Kidney (tissue), 14 donors: ENCODE measurements around the gene ME3. TPM values are rescaled to one million over a fixed set of nuclear protein-coding genes. Genes with fewer than 3 reads are reported as not detected.

Experiments
- DNase-seq, 5 donors: peaks; one replicate each; pipeline ENCODE4 v3.0.0-alpha.2; 2013 to 2020
- FAIRE-seq: peaks from 2 replicates; lab custom pipeline; 2012; peaks lifted over from hg19 to GRCh38; lab: Jason Lieb, UNC
- H3K27ac ChIP-seq, 2 donors: one replicate each; pipeline ENCODE4 v1.7.0; 2013; ENCODE audit warnings: low read depth in 2 of 2, low read length in 2 of 2, inconsistent platforms in 1 of 2
- H3K27me3 ChIP-seq: one replicate; pipeline ENCODE4 v1.7.1; 2013; ENCODE audit warnings: low read length, inconsistent platforms; ENCODE audit not compliant: control insufficient read depth, insufficient read depth
- H3K36me3 ChIP-seq, 3 donors: one replicate each; pipeline versions ENCODE4 v1.7.0 to v1.7.1; 2013; ENCODE audit warnings: low read length in 3 of 3, control low read depth in 1 of 3, inconsistent platforms in 1 of 3; ENCODE audit not compliant: insufficient read depth in 3 of 3, control insufficient read depth in 2 of 3
- H3K4me1 ChIP-seq, 3 donors: one replicate each; pipeline versions ENCODE4 v1.7.0 to v1.7.1; 2013; ENCODE audit warnings: low read length in 3 of 3, inconsistent platforms in 1 of 3, low read depth in 1 of 3; ENCODE audit not compliant: control insufficient read depth in 2 of 3, insufficient read depth in 2 of 3
- H3K4me3 ChIP-seq, 3 donors: one replicate each; pipeline versions ENCODE4 v1.7.0 to v1.8.1; 2013; ENCODE audit warnings: low read length in 3 of 3, control low read depth in 1 of 3, inconsistent platforms in 1 of 3
- H3K9ac ChIP-seq, 3 donors: one replicate each; pipeline versions ENCODE4 v1.7.0 to v1.7.1; 2013; ENCODE audit warnings: low read length in 3 of 3, control low read depth in 1 of 3, inconsistent platforms in 1 of 3
- H3K9me3 ChIP-seq, 3 donors: one replicate each; pipeline versions ENCODE4 v1.7.0 to v1.7.1; 2013; ENCODE audit warnings: low read length in 3 of 3, control low read depth in 1 of 3, inconsistent platforms in 1 of 3; ENCODE audit not compliant: control insufficient read depth in 2 of 3, insufficient read depth in 1 of 3
- CTCF ChIP-seq: IDR thresholded peaks from 3 replicates; pipeline ENCODE4 v1.5.1; 2012; ENCODE audit warnings: mild to moderate bottlenecking, moderate library complexity, borderline replicate concordance; ENCODE audit not compliant: insufficient read depth; ENCODE audit errors: extremely low read depth
- intact Hi-C: fragments of 100-400 bp; cut with DNase I; formaldehyde crosslinking; loops from one replicate; pipeline ENCODE4 v1.11.1; 2022
- polyA plus RNA-seq: library from polyadenylated mRNA; stranded (reverse); fragments of 350-450 nt; fragmentation: Illumina TruSeq; extraction: RNeasy Lipid Tissue Mini Kit (QIAGEN cat#74804); gene quantifications from one replicate; pipeline ENCODE4 v1.2.3, GENCODE V29; 2014; ENCODE audit warnings: low read depth, low replicate concordance; ENCODE audit not compliant: insufficient read depth
- total RNA-seq: library from RNA; stranded (reverse); fragmentation: NEBNext Ultra II Directional; extraction: Animal tissue kit (Norgen Biotek cat#: 25700); gene quantifications from one replicate; pipeline ENCODE4 v1.2.1, GENCODE V29; 2021
- donor health status: control.
- donor health status: control.
- donor health status: control.
- donor health status: control.
- donor health status: control.
- donor health status: DM: yes; HTN: yes; CAD: no.
- donor health status: Normal renal cell carcinoma (clear cell type).

ME3 gene
- total and polyA plus RNA-seq, 2 donors from 2014 or later = 13.2 to 32.2 TPM

GRCh38 chr11:86477495-86478155 is 194.8 kb downstream of the ME3 start:
- FAIRE-seq (no peak), DNase-seq (peak in 3 of 5 donors; percentile 44 to 86 (median 83))
- Histone ChIP-seq H3K36me3 (no peaks in the 10 kb centered on the region), H3K9me3 (no peaks in the 10 kb centered on the region), H3K27me3 (no peaks in the 10 kb centered on the region), H3K4me3 (no peak overlapping the region), H3K9ac (no peak overlapping the region), H3K27ac (peak overlapping the region in 1 of 2 donors; percentile 24), H3K4me1 (peaks cover 9 to 17% (median 13%) of the 10 kb centered on the region in 3 donors)
- intact Hi-C loops = no loop called here
- no peak for TF ChIP-seq CTCF

GRCh38 chr11:86476109-86476861 is 196.1 kb downstream of the ME3 start:
- Histone ChIP-seq H3K27ac (peak overlapping the region in 1 of 2 donors; percentile 62), H3K36me3 (no peaks in the 10 kb centered on the region), H3K4me3 (no peak overlapping the region), H3K9me3 (no peaks in the 10 kb centered on the region), H3K4me1 (peaks cover 9 to 17% (median 13%) of the 10 kb centered on the region in 3 donors), H3K27me3 (no peaks in the 10 kb centered on the region), H3K9ac (no peak overlapping the region)
- no peak for FAIRE-seq
- intact Hi-C loops = no loop called here
- peak in 2 of 5 donors; percentile 32 to 59 for DNase-seq
- no peak for TF ChIP-seq CTCF

GRCh38 chr11:86475027-86475426 is 197.4 kb downstream of the ME3 start:
- H3K27ac ChIP-seq = peak overlapping the region in 1 of 2 donors; percentile 75
- no peak for FAIRE-seq
- TF ChIP-seq CTCF = no peak

More at GRCh38 chr11:86475027-86475426, 197.4 kb downstream of the ME3 start:
- no peak for DNase-seq
- intact Hi-C loops = no loop called here
- Histone ChIP-seq H3K9me3 (no peaks in the 10 kb centered on the region), H3K9ac (no peak overlapping the region), H3K4me3 (no peak overlapping the region), H3K27me3 (no peaks in the 10 kb centered on the region), H3K4me1 (peaks cover 9 to 17% (median 13%) of the 10 kb centered on the region in 3 donors), H3K36me3 (no peaks in the 10 kb centered on the region)
